SK-N-SH treated with all-trans-retinoic acid at 6 μM for 48 hours (cell line): ENCODE data around the gene TRPV4.

ENCODE experiments used
- ATAC-seq: fragments of 200-7000 bp; cut with Tn5 transposase; 3 replicates; pipeline ENCODE4 v1.9.1; 2020; ENCODE audit warnings: mild to moderate bottlenecking, moderate library complexity
- ARNTL ChIP-seq: fragments of 450-650 bp; formaldehyde crosslinking; IDR thresholded peaks from 2 replicates; pipeline ENCODE4 v1.5.0; 2020; ENCODE audit warnings: low read depth, mild to moderate bottlenecking, moderate library complexity, borderline replicate concordance
- BACH2 ChIP-seq: fragments of 250-450 bp; sonication (Bioruptor Pico); IDR thresholded peaks from 2 replicates; pipeline ENCODE4 v1.9.0; 2021; ENCODE audit warnings: mild to moderate bottlenecking, borderline replicate concordance
- CSDC2 ChIP-seq: fragments of 250-450 bp; sonication (Bioruptor Pico); IDR thresholded peaks from 2 replicates; pipeline ENCODE4 v1.5.0; 2020; ENCODE audit warnings: mild to moderate bottlenecking, moderate library complexity
- ESRRG ChIP-seq: fragments of 250-450 bp; sonication (Bioruptor Pico); IDR thresholded peaks from 2 replicates; pipeline ENCODE4 v1.6.1; 2021; ENCODE audit warnings: mild to moderate bottlenecking
- GLIS3 ChIP-seq: fragments of 250-450 bp; sonication (Bioruptor Pico); IDR thresholded peaks from 2 replicates; pipeline ENCODE4 v1.5.0; 2020; ENCODE audit warnings: mild to moderate bottlenecking, moderate library complexity
- ISL1 ChIP-seq: fragments of 250-450 bp; sonication (Bioruptor Pico); IDR thresholded peaks from 2 replicates; pipeline ENCODE4 v2.1.2; 2022; ENCODE audit warnings: mild to moderate bottlenecking, moderate library complexity
- OSR1 ChIP-seq: fragments of 250-450 bp; sonication (Bioruptor Pico); IDR thresholded peaks from 2 replicates; pipeline ENCODE4 v1.8.0; 2022; ENCODE audit warnings: moderate library complexity, mild to moderate bottlenecking, inconsistent platforms
- PPARA ChIP-seq: fragments of 250-450 bp; sonication (Bioruptor Pico); IDR thresholded peaks from 2 replicates; pipeline ENCODE4 v1.5.0; 2020; ENCODE audit warnings: mild to moderate bottlenecking, borderline replicate concordance
- RARB ChIP-seq: fragments of 250-450 bp; sonication (Bioruptor Pico); IDR thresholded peaks from 2 replicates; pipeline ENCODE4 v1.8.0; 2021; ENCODE audit warnings: mild to moderate bottlenecking, moderate library complexity
- SNAI2 ChIP-seq: fragments of 250-450 bp; sonication (Bioruptor Pico); IDR thresholded peaks from 2 replicates; pipeline ENCODE4 v1.5.0; 2020; ENCODE audit warnings: mild to moderate bottlenecking, moderate library complexity
- TCF4 ChIP-seq: fragments of 250-450 bp; sonication (Bioruptor Pico); IDR thresholded peaks from 2 replicates; pipeline ENCODE4 v1.8.0; 2021; ENCODE audit warnings: mild to moderate bottlenecking, moderate library complexity, borderline replicate concordance
- TOX ChIP-seq: fragments of 250-450 bp; sonication (Bioruptor Pico); IDR thresholded peaks from 2 replicates; pipeline ENCODE4 v1.8.0; 2021; ENCODE audit warnings: mild to moderate bottlenecking, moderate library complexity, borderline replicate concordance
- ZFP3 ChIP-seq: fragments of 250-450 bp; sonication (Bioruptor Pico); IDR thresholded peaks from 2 replicates; pipeline ENCODE4 v1.5.0; 2020; ENCODE audit warnings: mild to moderate bottlenecking, moderate library complexity
- ZNF565 ChIP-seq: fragments of 450-650 bp; formaldehyde crosslinking; conservative IDR thresholded peaks from 2 replicates; pipeline ENCODE4 v1.5.0; 2020; ENCODE audit warnings: low read depth, mild to moderate bottlenecking, moderate library complexity
- ZNF70 ChIP-seq: fragments of 450-650 bp; formaldehyde crosslinking; IDR thresholded peaks from 2 replicates; pipeline ENCODE4 v1.5.0; 2020; ENCODE audit warnings: mild to moderate bottlenecking, moderate library complexity
- ZNF8 ChIP-seq: fragments of 450-650 bp; formaldehyde crosslinking; IDR thresholded peaks from 2 replicates; pipeline ENCODE4 v1.5.0; 2020; ENCODE audit warnings: mild to moderate bottlenecking, moderate library complexity
- TF ChIP-seq, protein P1 (sequence below): fragments of 250-450 bp; sonication (Bioruptor Pico); IDR thresholded peaks from 2 replicates; pipeline ENCODE4 v1.8.0; 2020; ENCODE audit warnings: mild to moderate bottlenecking, moderate library complexity, borderline replicate concordance
- TF ChIP-seq, protein P2 (sequence below): fragments of 250-450 bp; sonication (Bioruptor Pico); IDR thresholded peaks from 2 replicates; pipeline ENCODE4 v1.5.1; 2020; ENCODE audit warnings: low read depth, mild to moderate bottlenecking, moderate library complexity
- TF ChIP-seq, protein P3 (sequence below): fragments of 250-450 bp; sonication (Bioruptor Pico); IDR thresholded peaks from 2 replicates; pipeline ENCODE4 v1.8.0; 2021; ENCODE audit warnings: low read depth, mild to moderate bottlenecking, moderate library complexity, borderline replicate concordance
- TF ChIP-seq, protein P4 (sequence below): fragments of 250-450 bp; sonication (Bioruptor Pico); IDR thresholded peaks from 2 replicates; pipeline ENCODE4 v1.5.0; 2020; ENCODE audit warnings: mild to moderate bottlenecking, moderate library complexity

Gene TRPV4

DNA sequence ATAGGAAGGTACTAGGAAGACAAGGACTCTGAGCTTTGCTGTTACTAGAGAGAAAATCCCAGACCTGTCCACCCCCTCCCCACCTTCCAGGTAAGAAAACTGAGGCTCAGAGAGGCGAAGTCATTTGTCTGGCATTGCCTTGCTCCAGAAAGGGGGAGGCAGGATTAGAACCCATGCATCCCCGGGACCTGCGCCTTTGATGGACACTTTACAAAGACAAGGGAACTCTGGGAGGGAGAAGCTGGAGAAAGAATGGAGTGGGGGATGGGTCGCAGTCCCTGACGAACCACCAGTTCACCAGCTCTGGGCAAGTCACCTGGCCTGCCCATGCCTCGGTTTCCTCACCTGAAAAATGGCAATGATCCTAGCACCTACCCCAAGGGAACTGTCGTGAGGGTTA lies 10.8 kb downstream of the TRPV4 start:
- no peak for ATAC-seq
- TF ChIP-seq TCF4 (no peak), ZNF70 (no peak), CSDC2 (CRISPR knock-in tag) (no peak), ZNF8 (CRISPR knock-in tag) (no peak), ESRRG (CRISPR knock-in tag) (no peak), RARB (no peak), ISL1 (no peak)
- TF ChIP-seq, protein P1, sequence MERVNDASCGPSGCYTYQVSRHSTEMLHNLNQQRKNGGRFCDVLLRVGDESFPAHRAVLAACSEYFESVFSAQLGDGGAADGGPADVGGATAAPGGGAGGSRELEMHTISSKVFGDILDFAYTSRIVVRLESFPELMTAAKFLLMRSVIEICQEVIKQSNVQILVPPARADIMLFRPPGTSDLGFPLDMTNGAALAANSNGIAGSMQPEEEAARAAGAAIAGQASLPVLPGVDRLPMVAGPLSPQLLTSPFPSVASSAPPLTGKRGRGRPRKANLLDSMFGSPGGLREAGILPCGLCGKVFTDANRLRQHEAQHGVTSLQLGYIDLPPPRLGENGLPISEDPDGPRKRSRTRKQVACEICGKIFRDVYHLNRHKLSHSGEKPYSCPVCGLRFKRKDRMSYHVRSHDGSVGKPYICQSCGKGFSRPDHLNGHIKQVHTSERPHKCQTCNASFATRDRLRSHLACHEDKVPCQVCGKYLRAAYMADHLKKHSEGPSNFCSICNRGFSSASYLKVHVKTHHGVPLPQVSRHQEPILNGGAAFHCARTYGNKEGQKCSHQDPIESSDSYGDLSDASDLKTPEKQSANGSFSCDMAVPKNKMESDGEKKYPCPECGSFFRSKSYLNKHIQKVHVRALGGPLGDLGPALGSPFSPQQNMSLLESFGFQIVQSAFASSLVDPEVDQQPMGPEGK (CRISPR knock-in tag): no peak
- TF ChIP-seq, protein P2, sequence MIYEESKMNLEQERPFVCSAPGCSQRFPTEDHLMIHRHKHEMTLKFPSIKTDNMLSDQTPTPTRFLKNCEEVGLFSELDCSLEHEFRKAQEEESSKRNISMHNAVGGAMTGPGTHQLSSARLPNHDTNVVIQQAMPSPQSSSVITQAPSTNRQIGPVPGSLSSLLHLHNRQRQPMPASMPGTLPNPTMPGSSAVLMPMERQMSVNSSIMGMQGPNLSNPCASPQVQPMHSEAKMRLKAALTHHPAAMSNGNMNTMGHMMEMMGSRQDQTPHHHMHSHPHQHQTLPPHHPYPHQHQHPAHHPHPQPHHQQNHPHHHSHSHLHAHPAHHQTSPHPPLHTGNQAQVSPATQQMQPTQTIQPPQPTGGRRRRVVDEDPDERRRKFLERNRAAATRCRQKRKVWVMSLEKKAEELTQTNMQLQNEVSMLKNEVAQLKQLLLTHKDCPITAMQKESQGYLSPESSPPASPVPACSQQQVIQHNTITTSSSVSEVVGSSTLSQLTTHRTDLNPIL (CRISPR knock-in tag): no peak

DNA sequence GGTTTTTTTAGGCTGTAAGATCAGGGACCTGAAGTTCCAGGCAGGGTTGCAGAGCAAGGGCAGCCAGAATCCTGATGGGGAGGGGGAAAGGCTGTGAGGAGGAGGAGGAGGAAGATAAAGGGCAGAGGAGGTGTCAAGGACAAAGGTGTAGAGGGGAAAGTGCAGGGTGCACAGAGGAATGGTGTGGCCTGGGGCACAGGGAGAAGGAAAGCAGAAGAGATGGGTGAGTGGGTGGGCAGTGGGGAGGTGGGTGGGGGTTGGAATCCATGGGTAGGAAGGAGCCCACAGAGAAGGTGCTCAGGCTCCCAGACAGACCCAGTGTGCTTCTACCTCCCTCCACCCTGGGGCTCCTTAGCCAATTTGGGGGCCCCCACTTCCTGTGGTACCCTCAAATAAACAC lies 11.2 kb downstream of the TRPV4 start:
- TF ChIP-seq ZNF70: no peak
- no peak for TF ChIP-seq ZNF8 (CRISPR knock-in tag)
- TF ChIP-seq, all 23 proteins: peak for 0
- ATAC-seq: no peak

DNA sequence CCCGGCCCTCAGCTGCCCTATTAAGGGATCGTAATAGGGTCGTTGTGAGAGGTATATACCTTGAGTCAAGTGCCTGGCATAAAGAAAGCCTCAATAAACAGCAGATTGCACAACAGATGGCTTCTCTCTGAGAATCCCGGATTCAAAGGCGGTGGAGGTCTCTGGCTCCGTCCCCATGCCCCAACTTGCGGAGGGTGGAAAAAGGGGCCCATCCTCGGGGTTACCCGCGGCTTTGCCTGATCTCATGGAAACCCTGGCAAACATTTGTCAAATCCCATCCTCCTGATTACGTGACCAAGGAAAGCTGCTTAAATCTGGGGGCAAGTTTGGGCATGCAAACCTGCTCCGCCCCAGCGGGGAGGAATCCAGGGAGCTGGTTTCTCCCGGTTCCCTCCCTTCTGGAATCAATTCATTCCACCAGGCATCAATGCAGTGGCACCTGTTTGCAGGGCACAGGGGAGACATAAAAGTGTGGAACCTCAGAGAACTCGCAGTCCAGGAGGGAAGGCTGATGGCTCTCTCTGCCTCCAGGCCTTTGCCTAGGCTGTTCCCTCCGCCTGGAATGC lies 12.3 kb downstream of the TRPV4 start:
- ATAC-seq: no peak
- TF ChIP-seq CSDC2 (CRISPR knock-in tag) (no peak), SNAI2 (CRISPR knock-in tag) (no peak), ISL1 (no peak), OSR1 (CRISPR knock-in tag) (no peak), ARNTL (CRISPR knock-in tag) (no peak), TCF4 (no peak), TOX (CRISPR knock-in tag) (no peak), ZNF70 (no peak), BACH2 (no peak)
- TF ChIP-seq, protein P3, sequence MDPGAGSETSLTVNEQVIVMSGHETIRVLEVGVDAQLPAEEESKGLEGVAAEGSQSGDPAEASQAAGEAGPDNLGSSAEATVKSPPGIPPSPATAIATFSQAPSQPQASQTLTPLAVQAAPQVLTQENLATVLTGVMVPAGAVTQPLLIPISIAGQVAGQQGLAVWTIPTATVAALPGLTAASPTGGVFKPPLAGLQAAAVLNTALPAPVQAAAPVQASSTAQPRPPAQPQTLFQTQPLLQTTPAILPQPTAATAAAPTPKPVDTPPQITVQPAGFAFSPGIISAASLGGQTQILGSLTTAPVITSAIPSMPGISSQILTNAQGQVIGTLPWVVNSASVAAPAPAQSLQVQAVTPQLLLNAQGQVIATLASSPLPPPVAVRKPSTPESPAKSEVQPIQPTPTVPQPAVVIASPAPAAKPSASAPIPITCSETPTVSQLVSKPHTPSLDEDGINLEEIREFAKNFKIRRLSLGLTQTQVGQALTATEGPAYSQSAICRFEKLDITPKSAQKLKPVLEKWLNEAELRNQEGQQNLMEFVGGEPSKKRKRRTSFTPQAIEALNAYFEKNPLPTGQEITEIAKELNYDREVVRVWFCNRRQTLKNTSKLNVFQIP: no peak
- TF ChIP-seq, protein P4, sequence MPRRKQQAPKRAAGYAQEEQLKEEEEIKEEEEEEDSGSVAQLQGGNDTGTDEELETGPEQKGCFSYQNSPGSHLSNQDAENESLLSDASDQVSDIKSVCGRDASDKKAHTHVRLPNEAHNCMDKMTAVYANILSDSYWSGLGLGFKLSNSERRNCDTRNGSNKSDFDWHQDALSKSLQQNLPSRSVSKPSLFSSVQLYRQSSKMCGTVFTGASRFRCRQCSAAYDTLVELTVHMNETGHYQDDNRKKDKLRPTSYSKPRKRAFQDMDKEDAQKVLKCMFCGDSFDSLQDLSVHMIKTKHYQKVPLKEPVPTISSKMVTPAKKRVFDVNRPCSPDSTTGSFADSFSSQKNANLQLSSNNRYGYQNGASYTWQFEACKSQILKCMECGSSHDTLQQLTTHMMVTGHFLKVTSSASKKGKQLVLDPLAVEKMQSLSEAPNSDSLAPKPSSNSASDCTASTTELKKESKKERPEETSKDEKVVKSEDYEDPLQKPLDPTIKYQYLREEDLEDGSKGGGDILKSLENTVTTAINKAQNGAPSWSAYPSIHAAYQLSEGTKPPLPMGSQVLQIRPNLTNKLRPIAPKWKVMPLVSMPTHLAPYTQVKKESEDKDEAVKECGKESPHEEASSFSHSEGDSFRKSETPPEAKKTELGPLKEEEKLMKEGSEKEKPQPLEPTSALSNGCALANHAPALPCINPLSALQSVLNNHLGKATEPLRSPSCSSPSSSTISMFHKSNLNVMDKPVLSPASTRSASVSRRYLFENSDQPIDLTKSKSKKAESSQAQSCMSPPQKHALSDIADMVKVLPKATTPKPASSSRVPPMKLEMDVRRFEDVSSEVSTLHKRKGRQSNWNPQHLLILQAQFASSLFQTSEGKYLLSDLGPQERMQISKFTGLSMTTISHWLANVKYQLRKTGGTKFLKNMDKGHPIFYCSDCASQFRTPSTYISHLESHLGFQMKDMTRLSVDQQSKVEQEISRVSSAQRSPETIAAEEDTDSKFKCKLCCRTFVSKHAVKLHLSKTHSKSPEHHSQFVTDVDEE (CRISPR knock-in tag): no peak

DNA sequence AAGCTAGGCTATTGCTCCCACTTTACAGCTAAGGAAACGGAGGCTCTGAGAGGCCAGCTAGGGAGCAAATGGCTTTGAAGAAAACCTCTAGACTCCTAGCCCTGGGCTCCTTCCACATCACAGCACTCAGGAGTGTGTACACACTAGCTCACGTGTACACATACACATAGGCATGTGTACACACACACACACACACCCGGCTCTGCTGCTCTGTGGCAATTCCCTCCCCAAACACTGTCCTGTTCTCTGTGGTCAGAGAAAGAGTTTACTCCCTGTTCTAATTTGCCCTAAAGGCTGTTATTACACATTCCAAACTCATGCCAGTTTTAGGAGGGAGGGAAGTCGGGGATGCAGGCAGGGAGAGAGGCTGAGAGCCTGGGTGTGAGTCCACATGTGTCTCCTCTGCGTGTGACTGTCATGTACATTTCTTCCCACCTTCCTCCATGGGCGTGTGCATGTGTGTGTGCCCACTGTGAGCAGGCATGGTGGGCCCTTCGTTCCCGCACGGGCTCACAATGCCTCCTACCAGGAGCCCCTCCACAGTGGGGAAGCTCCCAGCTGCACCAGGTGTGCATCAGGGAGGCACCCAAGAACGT lies 14.2 kb downstream of the TRPV4 start:
- no peak for TF ChIP-seq ZNF565 (CRISPR knock-in tag)
- TF ChIP-seq, protein P4 (CRISPR knock-in tag): no peak
- no peak for TF ChIP-seq ZNF8 (CRISPR knock-in tag)
- TF ChIP-seq GLIS3: no peak
- TF ChIP-seq ARNTL (CRISPR knock-in tag): no peak
- TF ChIP-seq PPARA (CRISPR knock-in tag): no peak
- TF ChIP-seq OSR1 (CRISPR knock-in tag): no peak
- TF ChIP-seq ZFP3 (CRISPR knock-in tag): no peak
- no peak for TF ChIP-seq CSDC2 (CRISPR knock-in tag)
- no peak for TF ChIP-seq ZNF70
- TF ChIP-seq, all 23 proteins: peak for 0
- peak; percentile 43; the same call in 2 of the 3 replicates for ATAC-seq
